ENCODE measurements around the gene FOXJ1. TPM values are rescaled to one million over a fixed set of nuclear protein-coding genes. Genes with fewer than 3 reads are reported as not detected.

FOXJ1 gene
- polyA plus RNA-seq, 1 of the 3 experiments (the other 2 are of a cell fraction) = not detected

- TF ChIP-seq PBX3 (IDR thresholded peaks at IDR 0.05) (no peak), RCOR1 (IDR thresholded peaks at IDR 0.05; ENCODE audit: low read length) (no peak), CTCF (IDR thresholded peaks at IDR 0.05) (no peak), RAD21 (IDR thresholded peaks at IDR 0.05; ENCODE audit: low read length) (no peak), MAX (IDR thresholded peaks at IDR 0.05; ENCODE audit: low read depth) (no peak)
These were observed 34.3 kb downstream of the FOXJ1 start (continued) for GRCh38 chr17:76106703-76107102.

- no peak for DNase-seq
- Histone ChIP-seq H4K20me1 (ENCODE audit: insufficient read depth) (no peaks in the 10 kb centered on the region), H3K4me2 (no peak overlapping the region), H2AFZ (ENCODE audit: low read depth) (no peak overlapping the region), H3K27ac (ENCODE audit: low read depth in 2 of 2, low read length in 1 of 2) (no peak overlapping the region), H3F3A (replicated peaks; ENCODE audit: insufficient read depth) (peaks cover 12% of the 10 kb centered on the region), H3K9ac (no peak overlapping the region), H3K36me3 (replicated peaks in 1 of 2; ENCODE audit: control insufficient read depth in 1 of 2, insufficient read depth in 2 of 2, low read length in 1 of 2) (peaks cover 15 to 28% of the 10 kb centered on the region in 2 experiments), H3K4me1 (ENCODE audit: control insufficient read depth in 1 of 2, insufficient read depth in 2 of 2, low read depth in 1 of 2, low read length in 1 of 2) (peaks cover 3 to 15% of the 10 kb centered on the region in 2 experiments; a peak in 2 of 4 replicates), H3K9me2 (no peaks in the 10 kb centered on the region), H3K79me2 (ENCODE audit: insufficient read depth) (peaks cover 27% of the 10 kb centered on the region), H3K9me3 (no peaks in the 10 kb centered on the region), H3K27me3 (ENCODE audit: insufficient read depth) (no peaks in the 10 kb centered on the region; the same call in 1 of the 2 replicates), H3K4me3 (ENCODE audit: low read depth in 2 of 2, low read length in 1 of 2) (no peak overlapping the region)
- TF ChIP-seq ELF1 (IDR thresholded peaks at IDR 0.05) = no peak
- TF ChIP-seq USF2 (IDR thresholded peaks at IDR 0.05; ENCODE audit: borderline replicate concordance, low read depth, low read length) = no peak
- no peak for TF ChIP-seq RAD21 (IDR thresholded peaks at IDR 0.05; ENCODE audit: low read length)
- TF ChIP-seq EZH2phosphoT487 (IDR thresholded peaks at IDR 0.05; ENCODE audit: borderline replicate concordance, low read depth) = no peak
- no peak for TF ChIP-seq MEF2A (IDR thresholded peaks at IDR 0.05; ENCODE audit: borderline replicate concordance, low read depth)
- TF ChIP-seq GABPA (IDR thresholded peaks at IDR 0.05; ENCODE audit: low read depth) = no peak
- no peak for TF ChIP-seq YY1 (IDR thresholded peaks at IDR 0.05; ENCODE audit: low read depth)
- no peak for TF ChIP-seq SMC3 (IDR thresholded peaks at IDR 0.05; ENCODE audit: low read depth, low read length)
- no peak for TF ChIP-seq FOXJ3 (CRISPR knock-in tag; IDR thresholded peaks at IDR 0.05)
- no peak for TF ChIP-seq FOXM1 (IDR thresholded peaks at IDR 0.05; ENCODE audit: low read depth)
- no peak for TF ChIP-seq NRF1 (IDR thresholded peaks at IDR 0.05; ENCODE audit: low read depth, low read length)
- TF ChIP-seq ZBTB33 (IDR thresholded peaks at IDR 0.05; ENCODE audit: borderline replicate concordance, low read depth) = no peak
- no peak for TF ChIP-seq FOSL2 (IDR thresholded peaks at IDR 0.05; ENCODE audit: borderline replicate concordance, low read depth)
- TF ChIP-seq NFIC (IDR thresholded peaks at IDR 0.05; ENCODE audit: borderline replicate concordance) = no peak
- no peak for TF ChIP-seq PBX3 (IDR thresholded peaks at IDR 0.05)
- no peak for TF ChIP-seq TAF1 (IDR thresholded peaks at IDR 0.05; ENCODE audit: borderline replicate concordance, low read depth, low read length)
- no peak for TF ChIP-seq MXI1 (IDR thresholded peaks at IDR 0.05; ENCODE audit: low read depth, low read length)
- CTCF ChIA-PET = interaction anchor here (1.0 to 7.3 kb wide), 7 partner anchors 15 to 293 kb away, joined by 3 to 53 read pairs (median 4); no protein-coding TSS in a partner anchor
- POLR2A ChIA-PET = interaction anchor here (1.0 to 1.6 kb wide), 3 partner anchors 12 to 78 kb away, joined by 3 to 7 read pairs (median 3); no protein-coding TSS in a partner anchor
- WGBS (ENCODE audit: low lambda C conversion rate) = 80% methylated on average over 5 of the region's 5 CpGs
These were observed 36.2 kb downstream of the FOXJ1 start for GRCh38 chr17:76104896-76105231.
